NCI-H345 (cell line): ENCODE measurements around the gene S100PBP.

Source experiments
- DNase-seq: peaks from one replicate; lab custom pipeline; 2025; lab: John Stamatoyannopoulos, UW

Gene S100PBP

DNA sequence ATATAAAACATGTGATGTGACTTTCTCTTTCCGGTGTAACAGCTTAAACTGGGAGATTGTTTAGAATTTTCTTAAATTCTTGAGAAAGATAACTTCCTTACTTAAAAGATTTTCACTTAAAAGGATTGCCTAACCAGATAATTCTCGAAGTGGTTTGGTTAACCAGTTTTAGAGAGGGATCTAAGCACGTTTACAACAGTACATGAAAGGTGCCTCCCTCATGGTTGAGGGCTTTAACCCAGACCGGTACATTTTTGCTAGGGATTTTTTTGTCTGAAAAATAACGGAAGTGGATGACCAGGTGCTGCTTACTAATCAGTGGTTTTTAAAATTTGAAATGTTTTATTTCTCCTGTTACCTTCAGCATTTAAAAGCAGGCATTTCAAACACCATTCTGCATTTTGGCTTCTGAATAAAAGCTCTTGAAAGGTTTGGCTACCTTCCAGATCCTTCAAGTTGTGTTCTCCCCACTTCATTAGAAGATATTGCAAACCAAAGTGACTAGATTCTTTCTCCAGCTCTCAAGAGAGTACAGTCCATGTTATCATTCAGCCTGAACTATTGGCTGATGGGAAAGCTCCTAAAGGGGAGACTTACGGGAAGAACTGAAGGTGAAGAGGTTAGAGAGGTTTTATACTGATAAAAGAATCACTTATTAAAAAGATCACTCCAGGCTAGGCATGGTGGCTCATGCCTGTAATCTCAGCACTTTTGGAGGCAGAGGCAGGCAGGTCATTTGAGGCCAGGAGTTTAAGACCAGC, 12.8 kb downstream of the S100PBP start:
- no peak for DNase-seq

DNA sequence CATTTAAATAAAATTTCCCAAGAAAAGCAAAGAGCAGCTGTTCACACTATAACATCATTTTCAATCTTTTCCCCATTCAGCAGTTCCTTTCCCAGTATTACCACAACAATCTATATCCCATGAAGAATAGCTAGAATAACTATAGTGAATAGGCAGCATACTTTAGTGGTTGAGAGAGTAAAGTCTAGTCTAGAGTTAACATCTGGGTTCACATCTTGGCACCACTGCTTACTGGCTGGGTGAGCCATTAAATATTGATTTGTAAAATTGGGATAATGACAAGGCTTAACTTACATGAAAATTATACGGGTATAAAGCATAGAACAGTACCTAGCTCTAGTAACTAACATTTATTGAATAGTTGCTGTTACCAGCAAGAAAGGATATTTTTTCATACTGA, 14.4 kb downstream of the S100PBP start:
- no peak for DNase-seq

DNA sequence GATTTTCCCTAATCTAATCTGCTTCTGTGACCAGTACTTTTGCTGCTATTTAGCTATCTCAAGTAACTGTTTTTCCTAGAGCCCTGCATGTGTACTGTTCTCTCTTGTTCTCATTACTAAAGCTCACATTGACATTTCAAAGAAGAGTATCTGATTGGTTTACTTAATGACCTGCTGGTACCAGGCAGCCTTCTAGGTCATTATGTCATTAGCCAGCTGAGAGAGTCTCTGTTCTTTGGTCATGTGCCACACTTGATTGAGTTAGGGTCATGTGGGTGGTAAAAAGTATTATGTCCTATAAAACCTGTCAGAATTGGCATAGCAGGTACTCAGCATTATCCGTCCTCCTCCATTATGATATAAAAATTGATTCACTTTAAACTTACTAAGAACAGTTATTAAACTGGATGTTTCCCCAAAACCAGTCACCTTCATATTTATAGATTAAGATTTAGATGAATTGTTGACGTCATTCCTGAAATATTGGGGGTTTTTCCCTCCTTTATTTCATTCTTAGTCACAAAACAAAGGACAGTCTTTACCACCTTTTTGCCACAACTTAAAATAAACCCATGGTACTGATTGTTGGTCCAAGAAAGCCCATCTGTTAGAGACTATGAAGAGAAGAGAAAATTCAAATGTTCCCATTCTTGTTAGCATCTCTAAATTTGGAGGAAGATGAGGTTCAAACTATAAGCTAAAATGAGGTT, 31.1 kb downstream of the S100PBP start:
- DNase-seq = no peak

DNA sequence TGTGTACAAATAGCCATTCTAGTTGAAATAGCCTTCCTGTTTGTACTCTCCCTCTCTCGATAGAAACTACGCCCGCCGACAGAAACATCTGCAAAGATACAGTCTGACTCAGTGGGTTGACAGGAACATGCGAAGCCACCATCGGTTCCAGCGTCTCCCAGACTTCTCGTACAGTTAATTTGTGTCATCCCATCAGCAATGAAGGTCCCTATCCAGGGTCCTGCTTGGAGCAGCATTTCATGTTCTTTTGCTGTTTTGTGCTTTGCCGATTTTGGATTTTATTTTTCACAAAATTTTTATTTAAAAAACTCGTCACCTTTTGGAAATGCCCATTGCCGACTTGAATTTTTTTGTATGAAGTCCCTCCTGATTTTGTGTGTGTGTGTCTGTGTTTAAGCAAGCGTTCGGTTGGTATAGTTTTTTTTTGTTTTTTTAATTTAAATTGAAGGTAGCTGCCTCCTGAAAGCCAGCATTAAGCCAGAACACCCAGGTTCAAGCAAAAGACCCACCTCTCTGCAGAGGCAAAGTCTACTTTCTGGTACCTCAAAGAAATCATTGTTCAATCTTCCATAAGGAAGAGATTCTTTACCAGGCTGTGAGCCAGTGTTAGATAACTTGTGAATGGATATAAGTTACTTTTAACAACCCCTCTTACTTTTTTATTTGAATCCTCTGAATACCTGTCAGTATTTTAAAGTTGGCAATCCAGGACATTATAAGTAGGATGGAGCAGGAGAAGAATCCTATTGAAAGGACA, 38.6 kb downstream of the S100PBP start:
- no peak for DNase-seq

DNA sequence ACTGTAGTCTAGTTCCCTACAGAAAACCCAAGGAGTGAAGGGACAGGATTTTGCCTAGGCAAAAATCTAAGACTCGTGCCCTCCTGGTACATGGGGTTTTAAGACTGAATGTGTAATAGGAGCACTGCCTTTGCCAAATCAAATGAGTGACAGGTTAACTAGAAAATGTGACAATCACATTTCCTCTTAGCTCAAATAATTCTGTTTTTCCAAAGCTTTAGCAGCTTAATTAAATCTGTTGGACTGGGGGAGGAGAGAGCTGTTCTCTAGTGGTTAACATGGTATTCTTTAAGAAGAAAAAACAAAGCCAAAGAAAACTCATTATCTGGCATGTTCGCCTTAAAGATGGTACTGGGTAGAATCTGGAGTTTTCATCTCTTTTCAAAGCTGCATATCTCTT, 40.7 kb downstream of the S100PBP start:
- DNase-seq = no peak

DNA sequence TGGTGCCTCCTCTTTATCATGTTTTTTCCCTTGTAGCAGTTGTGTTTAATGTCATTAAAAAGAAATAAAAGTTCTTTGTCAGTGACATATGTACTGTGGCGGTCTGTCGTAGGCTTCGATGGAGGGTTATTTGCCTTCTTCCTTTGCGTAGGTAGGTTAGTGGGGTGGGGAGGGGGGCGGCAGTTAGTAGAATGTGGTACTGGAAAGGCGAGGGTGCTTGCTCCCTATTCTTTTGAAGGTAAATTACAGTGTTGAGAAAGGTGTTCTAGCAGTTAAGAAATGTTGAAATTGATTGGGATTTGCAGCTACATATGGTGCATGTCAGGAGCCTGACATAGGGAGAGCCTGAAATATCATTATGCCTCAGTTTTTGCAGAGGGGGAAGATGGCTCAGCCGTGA, 41.3 kb downstream of the S100PBP start:
- DNase-seq = no peak

DNA sequence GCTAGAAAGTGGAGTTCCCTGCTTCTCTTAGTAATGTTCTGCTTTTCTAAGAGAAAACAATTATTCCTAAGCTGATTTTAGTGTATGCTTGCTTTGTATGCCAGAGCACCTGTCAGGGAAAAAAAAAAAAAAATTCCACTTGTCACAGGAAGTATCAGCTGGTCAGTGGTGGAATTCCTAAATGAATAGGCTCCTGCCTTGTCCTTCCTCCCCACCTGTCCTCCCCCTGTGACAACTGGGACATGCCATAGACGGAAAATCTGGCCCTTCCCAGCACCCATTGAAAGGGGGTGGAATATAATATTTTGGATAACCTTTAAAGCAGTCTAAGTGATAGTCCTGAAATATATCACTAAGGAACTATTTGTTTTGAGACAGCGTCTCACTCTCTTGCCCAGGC, 42.5 kb downstream of the S100PBP start:
- no peak for DNase-seq

DNA sequence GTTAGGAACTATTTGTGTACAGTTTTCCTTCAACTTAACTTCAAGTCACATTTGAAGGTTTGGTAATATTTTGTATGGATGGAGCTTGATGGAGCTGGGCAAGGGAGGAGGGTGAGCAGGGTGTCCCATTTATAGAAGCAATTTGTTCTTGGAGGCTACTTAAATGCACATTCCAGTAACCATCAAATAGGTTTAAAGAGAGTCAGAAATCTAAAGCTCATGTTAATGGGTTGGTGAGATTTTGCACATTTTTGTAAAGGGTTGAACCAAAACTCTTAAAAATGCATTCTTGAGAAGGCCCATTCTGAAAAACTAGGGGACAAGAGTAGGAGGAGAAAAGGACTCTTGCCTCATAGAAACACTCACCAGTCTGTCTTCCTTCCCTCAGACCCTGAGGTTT, 43.1 kb downstream of the S100PBP start:
- DNase-seq = no peak

DNA sequence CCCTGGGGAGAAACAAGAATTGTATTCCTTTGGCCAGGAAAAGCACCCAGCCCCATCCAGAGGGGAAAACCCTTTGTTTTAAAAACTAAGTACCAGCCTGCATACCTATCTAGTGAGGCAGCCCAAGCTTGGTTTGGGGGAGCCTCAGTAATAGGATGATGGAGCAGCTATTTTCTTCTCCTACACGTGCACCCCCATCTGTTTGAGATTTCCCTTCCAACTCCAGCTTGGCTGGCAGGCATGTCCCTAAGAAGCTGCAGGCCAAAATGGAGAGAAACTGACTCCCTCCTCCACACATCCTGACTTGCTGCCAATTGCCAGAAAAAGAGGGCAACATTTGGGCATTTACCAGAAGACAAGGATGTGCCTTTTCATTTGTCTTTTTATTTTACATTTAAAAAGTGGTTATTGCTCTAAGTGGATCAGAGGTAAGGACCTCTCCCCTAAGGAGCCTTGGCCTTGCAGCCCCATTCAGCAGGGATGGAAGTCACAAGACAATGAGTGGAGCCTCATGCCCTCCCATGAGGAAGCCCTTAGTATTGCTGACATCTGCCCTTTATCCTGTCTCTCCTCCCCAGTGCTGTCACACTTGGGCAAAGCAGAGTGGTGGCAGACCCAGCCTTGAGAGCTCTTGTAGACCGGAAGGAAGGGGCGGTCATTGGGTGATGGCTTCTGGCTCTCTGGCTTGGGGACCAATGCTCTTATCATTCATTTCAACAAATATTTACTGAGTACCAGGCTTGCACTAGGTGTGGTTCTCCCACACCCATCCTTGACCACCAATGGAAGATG, 44.6 kb downstream of the S100PBP start:
- no peak for DNase-seq

DNA sequence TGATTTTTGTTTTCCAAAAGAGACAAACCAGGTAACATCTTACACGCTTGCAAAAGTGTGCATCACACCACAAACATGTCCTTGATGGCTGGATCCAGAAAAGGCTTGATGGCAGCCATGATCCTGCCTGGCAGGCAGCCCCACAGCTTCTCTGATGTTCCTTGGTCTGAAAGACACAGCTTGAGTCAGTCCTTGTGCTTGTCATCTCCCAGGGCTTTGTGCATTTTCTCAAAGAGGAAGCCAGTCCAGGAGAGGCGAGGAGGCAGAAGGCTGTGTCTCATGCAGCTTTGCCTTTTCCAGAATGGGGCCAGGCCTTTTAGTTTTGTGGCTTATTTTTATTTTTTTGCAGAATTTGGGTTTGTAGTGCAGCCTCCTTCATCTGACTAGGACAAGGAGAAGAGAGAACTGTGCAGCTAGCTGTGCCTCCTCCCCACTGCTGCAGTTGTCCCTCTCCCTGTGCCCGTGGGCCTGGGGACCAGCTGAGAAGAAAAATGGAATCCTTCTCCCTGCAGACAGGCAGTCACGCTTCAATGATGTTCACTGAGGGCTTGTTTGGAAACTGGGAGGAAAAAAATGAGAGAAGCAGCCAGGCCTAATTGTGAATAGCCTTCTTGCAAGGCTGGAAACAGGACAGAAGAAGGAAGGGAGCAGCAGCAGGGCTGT, 45.9 kb downstream of the S100PBP start:
- no peak for DNase-seq

DNA sequence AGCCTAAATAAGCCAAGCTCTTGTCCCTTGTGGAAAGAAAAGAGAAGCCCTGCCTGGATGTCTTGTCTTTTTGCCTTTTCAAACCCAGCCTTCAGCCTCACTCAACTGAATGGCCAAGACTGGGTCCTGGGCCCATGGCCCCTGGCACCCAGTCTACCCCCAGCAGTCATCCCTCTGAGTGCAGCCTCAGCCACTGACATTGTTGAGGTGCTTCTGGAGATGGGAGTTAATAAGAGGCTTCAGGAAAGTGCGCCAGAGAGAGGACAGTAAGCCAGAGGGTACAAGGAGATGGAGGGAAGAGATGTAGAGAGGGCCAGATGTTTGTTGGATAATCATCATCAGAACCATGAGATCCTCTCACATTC, 46.4 kb downstream of the S100PBP start:
- DNase-seq = no peak

DNA sequence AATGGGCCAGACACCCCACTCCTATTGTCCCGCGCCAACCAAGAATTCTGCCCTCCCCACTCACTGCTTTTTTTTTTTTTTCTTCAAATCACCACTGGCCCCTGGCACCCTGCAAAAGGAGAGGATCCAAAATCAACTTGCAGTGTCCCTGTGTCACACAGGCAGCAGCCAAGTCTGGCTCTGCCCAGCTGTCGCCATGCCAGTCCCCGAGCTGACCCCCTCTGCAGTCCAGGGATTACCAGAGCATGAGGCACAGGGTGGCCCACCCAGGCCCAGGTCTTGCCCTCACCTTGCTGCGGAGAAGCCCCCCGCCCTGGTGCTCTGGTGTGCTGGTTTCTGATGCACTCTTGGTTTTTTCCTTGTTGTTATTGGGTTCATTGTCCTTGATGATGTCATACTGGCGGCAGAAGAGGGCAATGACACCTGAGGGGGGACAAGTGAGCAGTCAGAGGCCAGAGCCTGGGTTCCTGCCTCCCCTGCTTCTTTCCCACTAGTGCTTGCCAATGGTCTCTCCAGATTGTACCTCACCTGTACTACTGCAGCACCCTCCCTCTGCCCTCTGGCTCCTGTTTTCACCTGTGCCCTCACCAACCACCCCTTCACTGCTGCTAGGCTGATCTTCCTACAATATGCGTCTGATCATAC, 47.0 kb downstream of the S100PBP start:
- no peak for DNase-seq

DNA sequence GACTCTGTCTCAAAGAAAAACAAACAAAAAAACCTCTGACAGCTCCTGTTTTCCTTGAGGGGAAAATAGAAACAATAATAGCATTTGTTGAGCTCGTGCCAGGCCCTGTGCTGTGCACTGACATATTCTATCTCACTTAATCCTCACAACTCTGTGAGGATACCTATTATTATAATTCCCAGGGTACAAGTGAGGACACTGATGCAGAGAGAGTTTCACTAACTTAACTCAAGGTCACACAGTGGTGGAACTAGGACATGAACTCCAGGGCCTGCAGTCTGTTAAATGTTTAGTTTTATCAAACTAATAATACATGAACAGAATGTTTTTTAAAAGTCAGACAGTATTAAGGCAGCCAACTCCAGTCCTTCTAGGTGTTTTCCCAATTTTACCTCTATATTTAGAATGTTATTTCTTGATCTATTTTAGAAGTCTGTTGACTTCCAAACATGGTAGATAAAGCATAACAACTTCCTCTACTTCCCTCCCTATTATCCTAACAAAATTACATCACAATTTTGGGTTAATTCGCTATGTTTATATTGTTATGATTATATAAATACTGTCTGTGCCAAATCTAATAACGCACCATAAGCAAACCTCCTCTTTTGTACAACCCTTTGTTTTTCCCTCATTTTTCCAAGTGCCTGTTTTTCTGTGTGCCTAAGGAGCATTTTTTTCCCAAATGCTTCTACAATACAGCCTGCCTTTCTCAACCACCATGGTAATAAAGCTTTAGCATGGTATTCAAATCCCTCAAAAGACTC, 48.4 kb downstream of the S100PBP start:
- no peak for DNase-seq

DNA sequence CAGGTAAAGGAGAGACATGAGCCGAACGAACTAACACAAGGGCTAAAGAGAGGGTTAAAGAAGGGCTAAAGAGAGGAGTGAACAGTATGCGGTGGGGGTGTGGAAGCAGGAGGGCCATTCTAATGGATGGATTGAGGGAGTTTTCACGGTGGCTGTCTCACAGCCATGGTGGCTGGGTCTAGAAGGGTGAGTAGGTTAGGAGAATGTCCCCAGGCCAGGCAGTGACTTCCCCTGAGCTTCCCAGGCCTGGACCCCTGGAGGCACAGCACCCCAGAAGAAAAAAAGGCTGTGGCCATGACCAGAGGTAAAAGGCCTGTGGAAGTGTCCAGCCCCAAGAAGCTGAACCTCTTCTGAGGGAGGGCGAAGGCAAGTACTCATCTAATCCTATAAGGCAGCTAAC, 49.7 kb downstream of the S100PBP start:
- no peak for DNase-seq

DNA sequence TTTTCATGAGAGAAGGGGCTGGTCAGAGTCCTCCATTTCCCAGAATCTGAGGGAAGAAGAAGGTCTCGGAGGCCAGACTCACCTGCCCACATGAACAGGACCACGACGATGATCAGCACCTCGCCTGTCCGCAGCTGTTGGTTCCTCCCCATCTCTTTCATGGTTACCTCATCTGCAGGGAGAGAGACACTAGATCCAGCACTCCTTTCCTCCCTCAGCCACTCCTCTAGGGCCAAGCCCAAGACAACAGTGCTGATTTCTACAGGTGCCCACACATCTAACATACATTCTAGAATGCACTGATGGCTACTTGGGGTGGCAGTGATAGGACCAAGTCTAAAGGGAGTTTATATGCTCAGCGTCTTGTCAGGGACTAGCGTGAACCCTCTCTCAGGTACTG, 50.2 kb downstream of the S100PBP start:
- no peak for DNase-seq

DNA sequence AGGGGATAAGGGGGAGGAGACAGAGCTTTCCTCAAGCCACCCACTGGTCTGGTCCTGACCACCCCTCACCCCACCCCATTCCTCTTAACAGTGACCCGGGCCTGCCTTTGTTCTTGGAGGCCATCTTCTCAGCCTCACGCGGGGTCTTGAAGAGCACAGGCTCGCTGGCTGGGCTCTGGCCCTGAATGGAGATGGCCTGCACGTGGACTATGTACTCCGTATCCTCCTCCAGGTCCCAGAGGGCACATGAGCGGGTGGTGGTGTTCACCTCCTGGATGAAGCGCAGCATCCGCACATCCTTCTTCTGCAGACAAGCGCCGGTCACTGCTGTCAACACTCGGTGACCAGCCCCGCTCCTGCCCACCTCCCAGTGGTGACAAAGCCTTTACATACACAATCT, 50.6 kb downstream of the S100PBP start:
- DNase-seq = no peak

DNA sequence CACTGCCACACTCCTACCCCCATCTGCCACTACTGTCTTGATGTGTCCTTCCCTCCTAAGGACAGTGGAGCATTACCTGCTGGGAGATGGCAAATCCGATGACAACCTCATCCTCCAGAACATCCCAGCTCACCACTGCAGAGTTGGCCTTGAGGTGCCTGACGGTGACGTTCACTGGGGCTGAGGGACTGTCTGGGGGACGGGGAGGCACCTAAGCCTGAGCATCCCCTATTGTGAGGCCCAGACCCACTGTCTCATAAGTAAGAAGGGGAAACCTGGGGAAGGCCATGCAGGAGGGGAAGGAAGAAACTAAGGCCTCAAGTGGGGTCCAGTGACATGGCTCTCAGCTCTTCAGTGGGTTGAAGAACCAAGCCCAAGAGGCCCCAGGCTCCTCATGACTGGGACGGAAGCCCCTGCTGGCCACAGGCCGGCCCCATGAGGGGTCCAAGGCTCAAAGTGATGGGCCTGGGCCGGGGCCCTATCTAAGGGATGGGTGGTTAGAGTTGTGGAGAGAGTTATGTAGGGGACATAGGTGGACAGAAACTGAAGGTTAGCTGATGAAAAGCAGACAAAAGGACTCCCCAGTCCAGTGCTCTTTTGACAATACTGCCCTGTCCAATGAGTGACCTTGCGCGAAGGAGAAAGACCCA, 51.5 kb downstream of the S100PBP start:
- DNase-seq = no peak

DNA sequence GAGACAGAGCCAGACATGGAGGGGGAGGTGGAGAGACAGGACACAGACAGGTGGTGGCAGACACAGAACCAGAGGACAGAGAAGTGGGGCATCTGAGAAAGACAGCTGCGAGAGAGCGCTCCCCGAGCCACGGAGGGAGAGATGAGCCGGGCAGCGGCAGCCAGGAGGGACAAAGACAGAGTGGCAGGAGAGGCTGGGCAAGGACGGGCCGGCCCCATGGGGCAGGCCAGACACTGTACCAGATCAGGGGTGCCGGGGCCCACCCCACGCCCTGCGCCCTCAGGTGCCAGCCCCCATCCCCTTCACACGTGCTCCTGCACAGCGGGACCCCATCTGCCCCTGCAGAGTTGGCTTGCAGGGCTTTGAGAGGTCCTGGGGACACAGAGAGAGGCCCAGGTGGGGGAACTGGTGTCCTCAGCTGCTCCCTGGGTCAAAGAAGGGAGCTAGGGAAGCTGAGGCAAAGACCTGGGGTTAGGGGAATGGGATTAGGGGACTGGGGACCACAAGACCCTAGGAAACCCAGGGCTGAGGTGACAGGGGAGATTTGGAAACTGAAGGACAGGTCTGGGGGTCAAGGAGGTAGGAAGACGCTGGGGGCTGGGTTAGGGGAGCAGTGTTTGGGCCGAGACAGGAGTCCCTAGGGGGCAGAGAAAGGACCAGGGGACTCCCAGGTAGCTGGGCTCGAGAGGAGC, 52.6 kb downstream of the S100PBP start:
- DNase-seq = no peak

DNA sequence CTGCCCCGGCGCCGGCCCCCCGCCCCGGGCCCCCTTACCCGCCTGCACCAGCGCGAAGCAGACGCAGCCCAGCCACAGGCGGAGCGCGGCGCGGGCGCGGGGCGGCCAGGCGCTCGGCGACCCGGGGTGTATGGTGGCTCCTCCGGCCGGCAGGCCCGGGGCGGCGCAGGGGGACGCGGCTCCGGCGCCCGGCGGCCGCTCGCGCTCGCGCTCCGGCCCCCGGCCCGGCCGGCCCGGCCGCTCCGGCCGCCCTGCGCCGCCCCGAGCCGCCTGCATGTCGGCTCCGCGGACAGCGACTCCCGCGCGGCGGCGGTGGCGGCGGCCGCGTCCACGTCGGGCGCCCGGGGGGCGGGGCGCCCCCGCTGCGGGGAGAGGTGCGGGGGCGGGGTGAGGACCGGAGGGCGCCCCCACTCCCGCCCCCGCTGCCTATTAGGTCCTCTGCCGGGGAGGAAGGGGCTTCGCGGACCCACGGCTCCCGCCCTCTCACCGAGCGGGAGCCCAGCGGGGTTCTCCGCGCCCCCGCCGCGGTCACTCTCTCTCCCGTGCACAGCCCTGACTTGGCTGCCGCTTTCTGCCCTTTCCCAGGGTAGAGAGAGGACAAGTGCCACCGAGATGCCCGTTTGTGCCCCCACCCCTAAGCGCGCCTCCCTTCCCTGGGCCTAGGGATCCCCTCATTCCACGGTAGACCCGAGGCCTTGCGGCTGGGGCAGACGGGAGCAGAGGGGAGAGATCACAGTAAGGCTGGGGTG, 53.3 kb downstream of the S100PBP start, which contains the start of gene FNDC5:
Gene FNDC5, minus strand, starts transcription at position 298 of the 749 bp plus-strand sequence.
- DNase-seq = peak; percentile 32
